ENCODE data around the gene SHISA3.

DNA sequence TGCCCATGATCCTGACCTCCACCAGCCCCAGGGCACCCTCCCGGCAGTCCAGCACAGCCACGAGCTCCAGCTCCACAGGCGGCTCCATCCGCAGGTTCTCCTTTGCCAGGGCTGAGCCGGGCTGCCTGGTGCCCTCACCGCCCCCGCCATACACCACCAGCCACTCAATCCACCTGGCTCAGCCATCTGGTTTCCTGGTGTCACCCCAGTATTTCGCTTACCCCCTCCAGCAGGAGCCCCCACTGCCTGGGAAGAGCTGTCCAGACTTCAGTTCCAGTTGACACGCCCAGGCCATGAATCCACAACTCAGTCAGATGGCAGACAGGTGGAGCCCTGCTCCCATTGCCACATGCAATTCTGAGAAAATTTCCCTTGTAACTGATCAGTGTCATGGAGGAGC lies 3.9 kb downstream of the SHISA3 start:
- TF ChIP-seq POLR2A (IDR thresholded peaks at IDR 0.05) = no peak
- TF ChIP-seq, protein P1, sequence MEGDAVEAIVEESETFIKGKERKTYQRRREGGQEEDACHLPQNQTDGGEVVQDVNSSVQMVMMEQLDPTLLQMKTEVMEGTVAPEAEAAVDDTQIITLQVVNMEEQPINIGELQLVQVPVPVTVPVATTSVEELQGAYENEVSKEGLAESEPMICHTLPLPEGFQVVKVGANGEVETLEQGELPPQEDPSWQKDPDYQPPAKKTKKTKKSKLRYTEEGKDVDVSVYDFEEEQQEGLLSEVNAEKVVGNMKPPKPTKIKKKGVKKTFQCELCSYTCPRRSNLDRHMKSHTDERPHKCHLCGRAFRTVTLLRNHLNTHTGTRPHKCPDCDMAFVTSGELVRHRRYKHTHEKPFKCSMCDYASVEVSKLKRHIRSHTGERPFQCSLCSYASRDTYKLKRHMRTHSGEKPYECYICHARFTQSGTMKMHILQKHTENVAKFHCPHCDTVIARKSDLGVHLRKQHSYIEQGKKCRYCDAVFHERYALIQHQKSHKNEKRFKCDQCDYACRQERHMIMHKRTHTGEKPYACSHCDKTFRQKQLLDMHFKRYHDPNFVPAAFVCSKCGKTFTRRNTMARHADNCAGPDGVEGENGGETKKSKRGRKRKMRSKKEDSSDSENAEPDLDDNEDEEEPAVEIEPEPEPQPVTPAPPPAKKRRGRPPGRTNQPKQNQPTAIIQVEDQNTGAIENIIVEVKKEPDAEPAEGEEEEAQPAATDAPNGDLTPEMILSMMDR (IDR thresholded peaks at IDR 0.05) = no peak

Data from prostate gland (tissue), 2 donors.